Mesothelial cell of epicardium (in vitro differentiated cells): ENCODE measurements around the gene NLRC5. TPM values are rescaled to one million over a fixed set of nuclear protein-coding genes. Genes with fewer than 3 reads are reported as not detected.

Experiments used
- DNase-seq, 2 experiments: peaks; one replicate each; pipeline ENCODE4 v3.0.0; 2021; ENCODE audit warnings: low spot score in 2 of 2; ENCODE audit not compliant: unreplicated experiment in 2 of 2
- H3K27ac Mint-ChIP-seq: 2 replicates; pipeline ENCODE4 v1.8.0; 2021; ENCODE audit warnings: mixed read lengths
- H3K27me3 Mint-ChIP-seq: 2 replicates; pipeline ENCODE4 v1.8.0; 2021; ENCODE audit warnings: low read depth, mixed read lengths
- H3K36me3 Mint-ChIP-seq: 2 replicates; pipeline ENCODE4 v1.8.0; 2021; ENCODE audit warnings: mixed read lengths
- H3K4me1 Mint-ChIP-seq: 2 replicates; pipeline ENCODE4 v1.8.0; 2021; ENCODE audit warnings: mixed read lengths
- H3K4me3 Mint-ChIP-seq: 2 replicates; pipeline ENCODE4 v1.8.0; 2021; ENCODE audit warnings: mild to moderate bottlenecking, moderate library complexity, mixed read lengths
- H3K9me3 Mint-ChIP-seq: 2 replicates; pipeline ENCODE4 v1.8.0; 2021; ENCODE audit warnings: mixed read lengths
- CTCF ChIP-seq: fragments of 200-600 bp; sonication (generic); IDR thresholded peaks from one replicate; pipeline ENCODE4 v1.5.0; 2021; ENCODE audit warnings: antibody characterized with exemption; ENCODE audit not compliant: unreplicated experiment
- total RNA-seq: library from RNA; stranded (reverse); gene quantifications from 3 replicates; pipeline ENCODE4 v1.2.1, GENCODE V29; 2021

Gene NLRC5
- total RNA-seq, 1 donor from 2014 or later, result 3.7 TPM

DNA sequence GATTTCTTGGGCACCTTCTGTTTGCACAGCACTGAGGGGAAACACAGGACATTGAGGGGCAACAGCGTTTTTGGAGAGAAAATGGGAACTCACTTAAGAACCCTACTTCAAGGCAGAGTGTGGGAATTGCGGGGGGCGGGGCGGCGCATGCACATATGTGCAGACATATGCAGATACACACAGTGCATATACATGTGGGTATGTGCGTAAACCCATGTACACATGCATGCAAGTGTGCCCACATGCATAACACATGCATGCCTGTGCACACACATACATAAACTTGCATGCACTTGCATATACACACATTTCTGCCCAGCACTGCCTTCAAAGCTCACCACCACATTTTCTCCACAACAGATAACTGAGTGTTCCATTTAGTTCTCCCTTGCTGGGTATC lies 32.4 kb downstream of the NLRC5 start:
- peaks cover 31% of the 10 kb centered on the region for H3K27me3 Mint-ChIP-seq
- no peak for DNase-seq

DNA sequence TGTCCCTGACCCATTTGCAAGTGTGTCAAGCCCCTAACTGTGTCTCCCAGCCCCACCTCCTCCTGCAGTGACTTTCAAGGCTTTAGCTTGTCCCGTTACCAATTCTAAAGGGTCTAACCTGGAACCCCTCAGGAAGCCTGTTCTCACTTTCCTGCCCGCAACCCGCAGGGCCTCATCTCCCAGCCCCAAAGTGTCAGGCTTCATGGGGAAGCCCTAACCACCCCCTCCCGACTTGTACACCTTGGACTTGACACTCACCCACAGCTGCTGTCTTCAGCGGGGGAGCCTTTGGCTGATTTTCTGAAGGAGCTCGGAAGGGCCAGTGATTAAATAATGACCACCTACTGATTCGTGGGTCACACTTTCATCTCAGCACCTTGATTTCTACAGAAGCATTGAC lies 33.1 kb downstream of the NLRC5 start:
- H3K27ac Mint-ChIP-seq, result no peak overlapping the region
- H3K4me3 Mint-ChIP-seq, result no peak overlapping the region
- H3K27me3 Mint-ChIP-seq, result peaks cover 29% of the 10 kb centered on the region
- DNase-seq, result no peak
- no peaks in the 10 kb centered on the region for H3K36me3 Mint-ChIP-seq
- no peaks in the 10 kb centered on the region for H3K4me1 Mint-ChIP-seq
- no peak for TF ChIP-seq CTCF
- H3K9me3 Mint-ChIP-seq, result no peaks in the 10 kb centered on the region

More for the DNA sequence above, 32.4 kb downstream of the NLRC5 start:
- Mint-ChIP-seq H3K36me3 (no peaks in the 10 kb centered on the region), H3K4me1 (no peaks in the 10 kb centered on the region), H3K9me3 (no peaks in the 10 kb centered on the region), H3K4me3 (no peak overlapping the region), H3K27ac (no peak overlapping the region)
- TF ChIP-seq CTCF, result no peak

DNA sequence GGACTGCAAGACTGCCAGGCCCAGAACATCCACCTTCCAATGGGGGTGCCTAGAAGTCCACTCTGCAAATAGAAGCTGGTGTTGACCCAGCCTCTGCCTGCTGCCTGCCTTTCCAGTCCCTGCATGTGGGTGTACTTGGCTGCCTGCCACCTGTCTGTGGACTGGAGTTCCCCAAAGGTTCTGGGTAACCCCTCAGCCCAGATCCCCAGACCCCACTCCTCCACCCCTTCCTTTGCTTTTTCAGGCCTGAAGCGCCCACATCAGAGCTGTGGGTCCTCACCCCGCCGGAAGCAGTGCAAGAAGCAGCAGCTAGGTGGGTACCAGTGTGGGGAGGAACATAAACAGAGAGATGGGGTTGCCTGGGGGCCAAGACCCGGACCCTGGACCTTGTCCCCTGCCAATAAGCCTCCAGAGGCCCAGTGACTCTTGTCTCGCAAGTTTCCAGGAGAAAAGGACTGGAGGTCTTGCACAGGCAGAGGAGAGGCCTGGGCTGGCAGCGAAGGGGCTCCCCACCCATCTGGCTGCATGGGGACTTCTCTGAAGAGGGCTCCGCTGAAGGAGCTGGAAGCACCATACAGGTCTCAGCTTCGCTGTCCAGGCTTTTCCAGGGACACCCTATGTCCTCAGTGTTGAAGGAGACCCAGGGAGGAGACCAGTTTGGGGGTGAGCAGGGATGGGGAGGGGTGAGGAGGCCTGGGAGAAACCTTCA lies 34.3 kb downstream of the NLRC5 start:
- Mint-ChIP-seq H3K9me3 (no peaks in the 10 kb centered on the region), H3K4me3 (no peak overlapping the region), H3K36me3 (no peaks in the 10 kb centered on the region), H3K27ac (no peak overlapping the region), H3K27me3 (peaks cover 29% of the 10 kb centered on the region), H3K4me1 (no peaks in the 10 kb centered on the region)
- TF ChIP-seq CTCF, result no peak
- DNase-seq, result no peak

DNA sequence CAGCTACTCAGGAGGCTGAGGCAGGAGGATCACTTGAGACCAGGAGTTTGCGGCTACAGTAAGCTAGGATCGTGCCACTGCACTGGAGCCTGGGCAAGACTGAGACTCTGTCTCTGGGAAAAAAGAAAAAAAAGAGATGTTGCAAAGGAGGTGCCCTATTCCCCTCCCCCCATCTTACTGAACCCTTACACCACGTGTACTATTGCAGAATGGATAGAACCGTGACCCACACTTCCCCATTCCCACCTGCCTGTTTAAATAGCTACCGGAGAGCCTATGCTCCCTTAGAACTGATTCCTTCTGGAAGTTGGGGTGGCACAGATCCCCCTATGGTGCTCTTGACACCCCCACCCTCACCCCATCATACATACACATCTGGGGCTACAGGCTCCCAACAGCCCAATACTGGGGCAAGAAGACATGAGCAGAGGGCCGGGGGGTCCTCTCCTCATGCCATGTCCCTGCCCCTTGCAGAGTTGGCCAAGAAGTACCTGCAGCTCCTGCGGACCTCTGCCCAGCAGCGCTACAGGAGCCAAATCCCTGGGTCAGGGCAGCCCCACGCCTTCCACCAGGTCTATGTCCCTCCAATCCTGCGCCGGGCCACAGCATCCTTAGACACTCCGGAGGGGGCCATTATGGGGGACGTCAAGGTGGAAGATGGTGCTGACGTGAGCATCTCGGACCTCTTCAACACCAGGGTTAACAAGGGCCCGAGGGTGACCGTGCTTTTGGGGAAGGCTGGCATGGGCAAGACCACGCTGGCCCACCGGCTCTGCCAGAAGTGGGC lies 35.7 kb downstream of the NLRC5 start:
- no peak for DNase-seq
- H3K4me1 Mint-ChIP-seq, result no peaks in the 10 kb centered on the region
- no peak for TF ChIP-seq CTCF
- H3K36me3 Mint-ChIP-seq, result no peaks in the 10 kb centered on the region
- H3K4me3 Mint-ChIP-seq, result no peak overlapping the region
- H3K27ac Mint-ChIP-seq, result no peak overlapping the region
- H3K27me3 Mint-ChIP-seq, result peaks cover 19% of the 10 kb centered on the region
- no peaks in the 10 kb centered on the region for H3K9me3 Mint-ChIP-seq

GRCh38 chr16:57025941-57026777 lies 36.8 kb downstream of the NLRC5 start:
- H3K36me3 Mint-ChIP-seq, result no peaks in the 10 kb centered on the region
- no peak for TF ChIP-seq CTCF
- H3K4me1 Mint-ChIP-seq, result no peaks in the 10 kb centered on the region
- H3K4me3 Mint-ChIP-seq, result no peak overlapping the region
- no peak for DNase-seq
- H3K9me3 Mint-ChIP-seq, result no peaks in the 10 kb centered on the region
- H3K27ac Mint-ChIP-seq, result no peak overlapping the region
- peaks cover 13% of the 10 kb centered on the region for H3K27me3 Mint-ChIP-seq
